ENCODE results near the gene ADIG.

The ADIG gene

DNA sequence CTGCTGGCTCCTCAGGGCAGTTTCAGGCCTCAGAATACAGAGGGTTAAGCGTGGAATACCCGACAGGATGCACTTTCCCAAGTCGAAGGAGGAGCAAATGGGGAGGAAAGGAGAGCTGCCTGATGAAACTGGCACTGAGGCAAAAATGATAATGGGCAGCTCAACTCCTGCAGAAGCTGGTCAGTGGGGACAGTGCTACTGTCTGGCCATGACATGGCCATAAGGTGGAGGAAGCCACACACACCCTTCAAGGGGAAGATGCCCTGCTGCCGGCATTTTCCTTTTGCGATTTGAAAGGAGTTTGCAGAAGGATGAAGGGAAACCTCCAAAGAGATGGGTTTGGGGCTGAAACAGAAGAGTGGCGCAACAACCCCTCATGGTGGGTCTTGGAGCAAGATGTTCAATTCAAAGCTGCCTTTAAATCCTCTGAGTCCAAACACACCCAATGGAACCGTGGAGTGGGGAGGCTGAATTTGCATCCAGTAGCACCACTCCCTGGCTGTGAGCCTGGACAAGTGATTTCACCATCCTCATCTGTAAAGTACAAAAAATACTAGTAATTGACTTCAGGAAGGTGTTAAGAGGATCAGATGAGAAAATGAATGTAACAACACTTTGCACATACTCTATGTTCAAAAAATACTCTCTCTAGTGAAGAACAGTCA lies 3.2 kb downstream of the ADIG start:
- DNase-seq (ENCODE audit: insufficient read length, low spot score) (no peak), FAIRE-seq (no peak)
- TF ChIP-seq, protein P1, sequence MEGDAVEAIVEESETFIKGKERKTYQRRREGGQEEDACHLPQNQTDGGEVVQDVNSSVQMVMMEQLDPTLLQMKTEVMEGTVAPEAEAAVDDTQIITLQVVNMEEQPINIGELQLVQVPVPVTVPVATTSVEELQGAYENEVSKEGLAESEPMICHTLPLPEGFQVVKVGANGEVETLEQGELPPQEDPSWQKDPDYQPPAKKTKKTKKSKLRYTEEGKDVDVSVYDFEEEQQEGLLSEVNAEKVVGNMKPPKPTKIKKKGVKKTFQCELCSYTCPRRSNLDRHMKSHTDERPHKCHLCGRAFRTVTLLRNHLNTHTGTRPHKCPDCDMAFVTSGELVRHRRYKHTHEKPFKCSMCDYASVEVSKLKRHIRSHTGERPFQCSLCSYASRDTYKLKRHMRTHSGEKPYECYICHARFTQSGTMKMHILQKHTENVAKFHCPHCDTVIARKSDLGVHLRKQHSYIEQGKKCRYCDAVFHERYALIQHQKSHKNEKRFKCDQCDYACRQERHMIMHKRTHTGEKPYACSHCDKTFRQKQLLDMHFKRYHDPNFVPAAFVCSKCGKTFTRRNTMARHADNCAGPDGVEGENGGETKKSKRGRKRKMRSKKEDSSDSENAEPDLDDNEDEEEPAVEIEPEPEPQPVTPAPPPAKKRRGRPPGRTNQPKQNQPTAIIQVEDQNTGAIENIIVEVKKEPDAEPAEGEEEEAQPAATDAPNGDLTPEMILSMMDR (IDR thresholded peaks at IDR 0.05; ENCODE audit: insufficient read depth, missing control alignments) = no peak

DNA sequence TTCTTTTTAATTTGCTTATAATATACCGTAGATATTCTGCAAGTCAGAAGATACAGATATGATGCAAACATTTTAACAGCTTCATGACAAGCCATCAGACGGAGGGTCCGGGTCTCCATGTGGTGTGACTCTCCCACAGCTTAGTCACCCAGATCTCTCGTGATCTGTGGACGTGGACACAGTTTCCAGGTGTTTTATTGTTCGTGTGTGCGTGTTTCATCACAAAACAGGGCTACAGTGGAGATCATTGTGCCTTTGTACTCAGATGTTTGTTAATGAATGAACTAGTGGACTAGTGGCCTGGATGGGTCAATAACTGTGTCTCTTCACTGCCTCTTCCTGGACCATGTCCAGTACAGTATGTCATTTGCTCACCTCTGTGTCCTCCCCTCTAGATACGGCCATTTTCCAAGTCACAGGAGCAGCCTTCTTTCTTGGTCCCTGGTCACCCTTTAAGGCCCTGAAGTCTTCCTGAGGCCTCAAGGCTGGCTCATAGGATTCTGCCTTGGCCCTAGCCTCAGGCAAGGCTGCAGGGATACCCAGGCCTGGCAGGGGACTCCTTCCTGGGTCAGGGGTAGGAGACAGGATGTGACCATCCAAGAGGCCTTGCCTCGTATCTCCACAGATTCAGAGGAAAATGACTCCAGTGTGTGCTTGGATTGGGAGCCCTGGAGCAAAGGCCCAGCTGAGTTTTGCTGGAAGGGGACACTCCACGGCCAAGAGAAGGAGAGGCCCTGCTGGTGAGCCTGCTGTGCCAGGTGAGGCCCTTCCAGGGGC lies 4.6 kb downstream of the ADIG start:
- TF ChIP-seq, protein P1 (IDR thresholded peaks at IDR 0.05; ENCODE audit: insufficient read depth, missing control alignments) = no peak
- DNase-seq (ENCODE audit: insufficient read length, low spot score) (no peak), FAIRE-seq (no peak)

DNA sequence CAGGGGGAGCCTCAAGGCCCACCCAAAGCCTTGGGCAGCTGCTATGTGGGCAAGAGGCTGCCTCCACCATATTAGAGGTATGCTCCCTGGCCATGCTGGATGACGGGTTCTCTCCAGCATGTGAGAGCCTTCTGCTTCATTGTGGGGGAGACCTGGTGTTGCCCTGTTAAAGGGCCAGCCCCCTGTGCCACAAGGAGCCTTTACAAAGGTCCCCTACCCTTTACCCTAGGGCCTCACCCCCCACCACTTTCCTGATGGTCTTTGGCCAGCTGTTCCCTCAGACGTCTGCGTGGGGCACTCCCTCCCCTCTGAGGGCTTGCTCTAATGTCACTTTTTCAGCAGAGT lies 5.2 kb downstream of the ADIG start:
- FAIRE-seq (no peak), DNase-seq (ENCODE audit: insufficient read length, low spot score) (no peak)
- TF ChIP-seq, protein P1 (IDR thresholded peaks at IDR 0.05; ENCODE audit: insufficient read depth, missing control alignments) = no peak

DNA sequence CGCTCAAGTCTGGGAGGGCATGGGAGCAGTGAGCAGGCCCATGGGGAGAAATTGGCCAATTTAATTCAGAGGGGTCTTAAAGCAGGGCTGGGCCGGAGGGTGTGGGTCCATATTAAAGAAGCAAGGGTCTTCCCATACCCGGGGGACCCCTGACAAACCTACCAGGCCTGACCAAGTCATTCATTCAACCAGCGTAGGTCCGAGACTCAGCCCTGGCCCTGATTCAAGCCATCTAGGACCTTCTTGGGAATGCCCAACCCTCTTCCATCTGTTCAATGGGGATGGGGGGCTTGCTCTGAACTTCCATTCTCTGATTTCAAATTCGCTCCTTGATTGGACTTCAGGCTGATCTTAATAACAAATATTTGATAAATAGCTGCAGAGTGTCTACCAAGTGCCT lies 7.3 kb downstream of the ADIG start:
- no peak for DNase-seq (ENCODE audit: insufficient read length, low spot score)
- TF ChIP-seq, protein P1 (IDR thresholded peaks at IDR 0.05; ENCODE audit: insufficient read depth, missing control alignments) = no peak
- FAIRE-seq = no peak

DNA sequence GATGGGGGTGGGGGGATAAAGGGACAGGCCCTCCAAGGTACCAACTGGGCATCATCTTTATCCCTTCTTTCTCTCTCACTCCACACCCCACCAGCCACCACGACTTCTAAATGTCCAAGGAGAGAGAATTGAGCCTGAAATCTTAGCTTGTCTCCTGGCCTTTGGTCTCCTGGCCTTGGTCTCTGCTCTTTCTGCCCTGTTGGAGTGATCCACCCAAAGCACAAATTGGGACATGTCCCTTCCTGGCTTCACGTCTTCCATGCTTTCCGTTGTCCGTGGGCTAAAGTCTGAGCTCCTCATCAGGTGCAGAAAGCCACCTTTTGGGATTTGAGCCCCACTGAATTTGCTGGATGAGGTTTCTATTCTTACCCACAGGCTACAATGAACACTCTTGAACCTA lies 8.4 kb downstream of the ADIG start:
- no peak for DNase-seq (ENCODE audit: insufficient read length, low spot score)
- TF ChIP-seq, protein P1 (IDR thresholded peaks at IDR 0.05; ENCODE audit: insufficient read depth, missing control alignments) = no peak
- no peak for FAIRE-seq

DNA sequence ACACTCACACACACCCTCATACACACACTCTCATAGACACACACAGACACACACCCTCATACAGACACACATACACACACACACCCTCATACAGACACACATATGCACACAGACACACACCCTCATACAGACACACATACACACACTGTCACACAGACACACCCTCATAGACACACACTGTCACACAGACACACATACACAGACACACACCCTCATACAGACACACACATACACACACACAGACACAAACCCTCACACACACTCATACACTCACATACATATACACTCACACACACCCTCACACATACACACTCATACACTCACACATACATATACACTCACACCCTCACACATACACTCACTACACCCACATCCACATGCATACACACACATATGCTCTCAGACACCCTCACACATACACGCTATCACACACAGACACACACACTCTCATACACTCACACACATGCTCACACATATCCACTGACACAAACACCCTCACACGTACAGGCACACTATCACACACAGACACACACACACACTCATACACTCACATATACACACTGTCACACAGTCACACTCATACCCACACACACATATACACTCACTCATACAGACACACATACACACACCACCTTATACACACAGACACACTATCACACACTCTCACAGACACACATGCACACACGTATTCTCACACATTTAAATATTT lies 9.1 kb downstream of the ADIG start:
- TF ChIP-seq, protein P1 (IDR thresholded peaks at IDR 0.05; ENCODE audit: insufficient read depth, missing control alignments) = no peak
- FAIRE-seq (no peak), DNase-seq (ENCODE audit: insufficient read length, low spot score) (no peak)

Measured in D721Med (cell line).